Pons (tissue), 1 donor: ENCODE data around the gene UBR1.
A peak's percentile ranks its signal among the peaks of the same experiment; 100 is the strongest.

Source experiments
- DNase-seq: peaks from one replicate; pipeline ENCODE4 v3.0.0-alpha.2; 2016; ENCODE audit warnings: low spot score

Gene UBR1

GRCh38 chr15:43106486-43106829 lies 620 bp upstream of the UBR1 start:
- DNase-seq = no peak

DNA sequence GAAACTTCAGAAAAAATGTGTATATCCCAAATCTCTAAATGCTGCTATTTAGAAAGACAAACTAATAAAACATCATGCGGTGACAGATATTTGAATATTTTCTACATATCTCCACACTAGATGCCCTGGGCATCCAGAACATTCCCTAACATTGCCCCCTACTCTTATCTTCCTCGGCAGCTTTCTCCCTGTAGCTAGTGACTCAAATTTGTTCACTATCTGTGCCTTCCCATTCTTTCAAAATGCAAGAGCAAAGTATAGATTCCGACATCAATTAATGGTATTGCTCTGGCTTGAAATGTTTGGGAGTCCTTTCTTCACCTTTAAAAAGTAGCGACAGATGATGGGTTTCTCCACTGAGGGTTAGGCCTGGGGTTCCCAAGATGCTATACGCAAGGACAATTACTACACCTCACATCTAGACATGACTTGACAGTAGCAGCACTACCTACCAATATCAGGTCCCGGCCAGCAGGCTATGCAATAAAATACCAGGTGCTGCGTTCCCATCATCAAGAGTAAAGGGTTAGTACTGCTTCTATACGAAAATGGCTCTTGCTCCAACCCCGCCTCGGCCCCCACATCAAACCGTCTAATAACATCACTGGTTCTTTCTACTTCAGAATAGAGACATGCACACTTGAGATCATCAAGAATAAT lies 631 bp downstream of the UBR1 start:
- DNase-seq = no peak

- no peak for DNase-seq
These were observed 1.4 kb downstream of the UBR1 start for GRCh38 chr15:43104426-43104825.

DNA sequence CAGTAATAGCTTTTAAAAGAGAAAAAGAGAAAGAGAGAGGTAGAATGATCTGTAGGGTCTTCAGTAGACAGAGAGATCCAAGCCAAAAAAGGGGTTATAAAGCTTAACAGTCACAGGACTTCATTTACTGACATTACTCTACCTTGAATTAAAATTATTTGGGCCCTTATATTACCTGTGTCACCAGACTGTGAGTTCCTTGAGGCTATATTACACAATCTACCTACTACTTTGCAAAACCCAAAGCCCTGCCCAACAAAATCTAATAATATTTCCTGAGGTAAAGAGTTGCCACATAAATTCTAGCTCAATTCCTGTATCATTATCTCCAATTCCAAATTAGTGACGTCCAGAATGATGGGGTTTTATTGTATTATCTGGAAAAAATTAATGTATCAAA lies 1.9 kb downstream of the UBR1 start:
- DNase-seq = no peak

- DNase-seq = no peak
These were observed 3.7 kb downstream of the UBR1 start for GRCh38 chr15:43102187-43102586.

DNA sequence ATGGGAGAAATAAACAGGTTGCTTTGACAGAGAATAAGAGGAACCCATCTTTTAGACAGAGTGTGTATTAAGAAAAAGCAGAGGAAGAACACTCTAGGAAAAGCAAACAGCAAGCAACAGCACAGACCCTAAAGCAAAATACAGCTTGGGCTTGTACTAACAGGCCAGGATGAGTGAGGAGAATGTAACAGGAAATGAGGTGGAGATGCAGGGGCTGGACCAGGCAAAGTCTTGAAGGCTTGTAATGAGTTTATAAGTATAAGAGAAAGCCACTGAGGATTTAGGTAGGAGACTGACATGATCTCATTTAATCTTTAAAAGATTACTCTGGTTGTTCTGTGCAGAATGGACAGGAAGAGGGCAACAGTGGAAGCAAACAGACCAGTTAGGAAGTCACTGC lies 4.9 kb downstream of the UBR1 start:
- DNase-seq = no peak

DNA sequence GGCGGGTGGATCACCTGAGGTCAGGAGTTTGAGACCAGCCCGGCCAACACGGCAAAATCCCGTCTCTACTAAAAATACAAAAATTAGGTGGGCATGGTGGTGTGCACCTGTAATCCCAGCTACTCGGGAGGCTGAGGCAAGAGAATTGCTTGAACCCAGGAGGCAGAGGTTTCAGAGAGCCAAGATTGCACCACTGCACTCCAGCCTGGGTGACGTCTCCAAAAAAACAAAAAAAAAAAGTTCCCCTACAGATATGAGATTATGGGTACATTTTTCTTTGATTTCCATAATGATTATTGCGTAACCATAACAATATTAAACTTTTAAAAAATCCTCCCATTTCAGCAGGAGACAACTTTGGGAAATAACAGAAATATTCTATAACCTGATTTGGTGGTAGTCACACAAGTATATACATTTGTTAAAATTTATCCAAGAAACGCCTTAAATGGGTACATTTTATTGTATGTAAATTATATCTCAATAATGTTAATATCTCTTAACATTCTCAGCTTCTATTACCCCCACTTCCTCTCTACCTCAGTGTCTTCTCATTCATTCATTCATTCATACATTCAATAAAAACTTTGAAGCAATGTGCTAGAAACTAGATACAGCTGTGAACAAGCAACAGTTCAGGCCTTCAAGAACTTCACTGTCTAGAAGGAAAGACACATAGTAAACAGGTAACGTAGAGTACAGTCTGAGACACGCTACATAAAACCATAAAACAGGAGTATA lies 6.6 kb downstream of the UBR1 start:
- no peak for DNase-seq

GRCh38 chr15:43096411-43096810 lies 9.4 kb downstream of the UBR1 start:
- no peak for DNase-seq

- DNase-seq = no peak
These were observed 10.0 kb downstream of the UBR1 start for GRCh38 chr15:43095708-43096347.

DNA sequence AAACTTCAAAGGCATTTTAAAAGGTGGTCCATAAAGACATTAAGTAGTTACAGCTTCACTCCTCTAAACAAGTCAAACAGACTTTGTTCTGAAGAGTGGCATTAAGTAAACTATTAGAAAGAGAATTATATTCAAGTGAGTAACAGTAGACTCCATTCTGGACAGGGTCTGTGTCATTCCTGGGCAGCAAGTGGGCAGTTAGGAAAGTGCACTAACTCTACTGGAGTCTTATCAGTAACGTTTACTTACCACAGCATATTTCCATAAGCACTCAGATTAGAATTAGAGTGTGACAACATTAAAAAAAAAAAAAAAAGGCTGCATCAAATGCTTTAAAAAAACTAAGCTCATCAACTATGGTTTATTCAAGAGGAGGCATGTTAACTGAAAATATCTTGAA lies 10.6 kb downstream of the UBR1 start:
- DNase-seq = no peak

GRCh38 chr15:43094416-43095030 lies 11.3 kb downstream of the UBR1 start:
- no peak for DNase-seq

DNA sequence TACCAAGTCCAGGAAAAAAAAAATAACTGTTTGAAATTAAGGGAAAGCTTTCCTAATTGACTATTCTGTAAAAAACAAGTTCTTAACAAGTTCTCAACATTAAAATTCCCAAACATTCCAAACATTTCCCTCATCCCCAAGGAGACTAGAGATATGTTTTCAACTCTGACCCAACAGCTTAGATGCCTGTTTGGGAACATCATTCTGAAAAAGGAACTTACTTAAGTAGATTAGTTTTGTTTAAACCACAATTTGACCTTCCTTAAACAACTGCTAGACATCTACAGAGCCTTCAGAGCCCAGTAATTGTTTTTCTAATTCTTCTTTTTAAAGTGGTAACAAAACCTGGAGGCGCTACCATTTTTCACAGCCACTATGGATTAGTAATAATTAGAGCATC lies 12.8 kb downstream of the UBR1 start:
- no peak for DNase-seq

DNA sequence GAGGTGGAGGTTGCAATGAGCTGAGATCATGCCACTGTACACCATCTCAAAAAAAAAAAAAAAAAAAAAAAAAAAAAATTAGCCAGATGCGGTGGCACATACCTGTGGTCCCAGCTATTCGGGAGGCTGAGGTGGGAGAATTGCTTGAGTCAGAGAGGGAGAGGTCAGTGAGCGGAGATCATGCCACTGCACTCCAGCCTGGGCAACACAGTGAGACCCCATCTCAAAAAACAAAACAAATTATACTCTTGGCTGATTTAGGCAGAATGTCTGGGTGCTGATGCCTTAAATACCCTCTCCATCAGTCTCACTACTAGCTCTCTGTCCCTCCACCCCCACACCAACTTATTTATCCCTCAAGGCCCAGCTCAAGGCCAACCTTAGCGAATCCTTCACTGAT lies 14.0 kb downstream of the UBR1 start:
- no peak for DNase-seq

DNA sequence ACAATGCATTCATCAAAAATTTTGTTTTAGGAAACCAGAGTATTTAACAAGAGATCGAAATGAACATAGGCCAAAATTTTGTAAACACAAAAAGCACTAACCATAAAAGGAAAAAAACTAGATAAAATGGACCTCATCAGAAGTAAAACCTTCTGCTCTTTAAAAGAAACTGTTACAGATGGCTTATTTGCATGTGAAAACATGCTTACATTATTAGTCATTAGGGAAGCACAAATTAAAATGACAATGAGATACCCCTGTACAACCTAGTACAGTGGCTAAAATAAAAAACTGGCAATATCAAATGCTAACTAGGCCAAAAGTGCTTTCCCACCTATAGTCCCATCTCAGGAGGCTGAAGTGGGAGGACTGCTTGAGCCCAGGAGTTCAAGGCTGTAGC lies 19.3 kb downstream of the UBR1 start:
- no peak for DNase-seq

GRCh38 chr15:43085921-43086320 lies 19.9 kb downstream of the UBR1 start:
- no peak for DNase-seq

DNA sequence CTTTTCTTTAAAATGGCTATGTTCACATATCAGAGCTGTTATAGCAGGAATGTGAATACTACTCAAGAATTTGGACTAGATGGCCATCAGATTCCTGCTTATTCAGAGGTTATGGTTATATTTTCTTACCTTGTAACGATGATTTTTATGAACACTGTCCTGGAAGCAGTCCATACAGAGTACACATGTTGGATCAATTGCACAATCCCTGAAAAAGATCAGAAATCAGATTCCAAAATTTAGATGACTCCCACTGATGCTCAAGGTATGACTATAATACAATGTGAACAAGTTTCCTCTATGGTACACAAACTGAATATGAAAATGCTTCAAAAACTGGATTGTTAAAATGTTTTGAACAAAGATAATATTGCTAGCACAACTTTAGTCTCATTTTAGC lies 23.3 kb downstream of the UBR1 start:
- DNase-seq = no peak

DNA sequence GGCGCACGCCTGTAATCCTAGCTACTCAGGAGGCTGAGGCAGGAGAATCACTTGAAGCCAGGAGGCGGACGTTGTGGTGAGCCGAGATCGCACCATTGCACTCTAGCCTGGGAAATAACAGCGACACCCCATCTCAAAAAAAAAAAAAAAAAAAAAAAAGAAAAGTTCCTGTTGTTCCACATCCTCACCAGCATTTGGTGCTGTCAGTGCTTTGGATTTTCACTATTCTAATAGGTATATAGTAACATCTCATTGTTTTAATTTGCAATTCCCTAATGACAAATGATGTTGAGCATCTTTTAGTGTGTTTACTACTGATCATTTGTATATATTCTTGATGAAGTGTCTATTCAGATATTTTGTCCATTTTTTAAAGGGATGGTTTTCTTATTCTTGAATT lies 24.6 kb downstream of the UBR1 start:
- no peak for DNase-seq

- no peak for DNase-seq
These were observed 34.4 kb downstream of the UBR1 start for GRCh38 chr15:43071451-43071850.

GRCh38 chr15:43070893-43071292 lies 34.9 kb downstream of the UBR1 start:
- DNase-seq = no peak

DNA sequence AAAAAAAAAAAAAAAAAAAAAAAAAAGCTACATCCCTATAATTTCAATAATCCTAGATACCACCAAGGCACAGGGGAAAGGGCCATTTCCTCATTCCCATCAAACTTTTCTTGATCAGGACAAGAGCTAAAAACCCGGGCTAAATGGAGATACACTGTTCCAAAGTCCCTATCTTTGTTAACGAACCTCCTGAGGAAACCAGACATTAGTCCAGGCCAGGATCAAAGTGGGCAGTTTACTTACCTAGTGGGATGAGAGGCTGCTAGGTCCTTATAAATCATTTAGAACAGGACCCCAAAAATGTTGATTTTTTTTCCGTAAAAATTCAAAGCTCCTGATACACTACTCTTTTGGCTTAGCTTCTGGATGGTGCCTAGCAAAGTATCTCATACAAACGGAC lies 35.6 kb downstream of the UBR1 start:
- DNase-seq = no peak

DNA sequence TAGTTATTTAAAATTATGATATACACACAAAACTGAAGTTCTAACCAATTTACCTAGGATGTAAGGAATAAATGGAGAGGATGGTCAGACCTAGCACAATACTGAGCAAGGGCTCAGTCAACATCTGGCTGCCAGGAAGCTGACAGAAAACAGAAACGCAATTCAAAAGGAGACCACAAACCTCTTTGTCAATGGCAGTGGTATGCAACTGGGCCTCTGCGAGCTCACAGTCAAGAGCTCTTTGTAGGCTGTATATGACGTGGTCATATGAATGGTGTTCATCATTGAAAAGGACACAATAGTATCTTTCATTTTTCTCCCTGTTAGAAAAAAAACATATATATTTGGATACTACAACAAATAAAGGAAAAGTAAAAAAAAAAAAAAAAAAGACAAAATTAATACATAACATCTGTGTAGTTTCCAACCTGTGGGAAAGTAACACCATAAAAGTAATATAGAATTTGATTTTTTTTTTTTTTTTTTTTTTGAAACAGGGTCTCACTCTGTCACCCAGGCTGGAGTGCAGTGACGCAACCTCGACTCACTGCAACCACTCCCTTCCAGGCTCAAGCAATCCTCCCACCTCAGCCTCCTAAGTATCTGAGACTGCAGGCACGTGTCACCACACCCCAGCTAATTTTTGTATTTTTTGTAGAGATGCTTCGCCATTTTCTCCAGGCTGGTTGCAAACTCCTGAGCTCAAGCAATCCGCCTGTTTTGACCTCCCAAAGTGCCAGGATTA lies 37.9 kb downstream of the UBR1 start:
- peak; percentile 33 for DNase-seq

DNA sequence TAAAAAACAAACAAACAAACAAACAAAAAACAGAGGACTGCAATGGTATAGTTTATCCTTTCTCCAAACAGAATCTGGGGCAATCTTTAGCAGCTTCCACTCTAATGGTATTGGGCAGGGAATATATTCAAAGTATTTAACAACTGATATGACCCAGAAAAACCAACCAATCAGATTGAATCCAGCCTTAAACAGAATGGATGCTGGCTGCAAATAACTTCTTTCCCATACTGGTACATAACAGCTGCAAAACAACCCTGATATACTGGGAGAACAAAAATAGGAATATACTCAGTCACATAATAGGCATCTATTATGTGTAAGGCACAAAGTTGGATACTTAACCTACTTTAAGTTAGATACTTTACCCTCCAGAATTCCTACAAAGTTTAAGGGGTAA lies 49.1 kb downstream of the UBR1 start:
- no peak for DNase-seq
